ENCODE measurements around the gene ERAP2. TPM values are rescaled to one million over a fixed set of nuclear protein-coding genes. Genes with fewer than 3 reads are reported as not detected.

Gene ERAP2
- total and polyA plus RNA-seq, 2 of the 13 experiments (the other 11 are each of a cell fraction or from before 2014, with no cell fraction given): 12.8 to 16.6 TPM

GRCh38 chr5:96967400-96967799 lies 91.1 kb downstream of the ERAP2 start:
- H3K4me1 ChIP-seq (ENCODE audit: insufficient read depth, low read length): peaks cover 15% of the 10 kb centered on the region; the same call in 1 of the 2 replicates
- TF ChIP-seq, protein P1, sequence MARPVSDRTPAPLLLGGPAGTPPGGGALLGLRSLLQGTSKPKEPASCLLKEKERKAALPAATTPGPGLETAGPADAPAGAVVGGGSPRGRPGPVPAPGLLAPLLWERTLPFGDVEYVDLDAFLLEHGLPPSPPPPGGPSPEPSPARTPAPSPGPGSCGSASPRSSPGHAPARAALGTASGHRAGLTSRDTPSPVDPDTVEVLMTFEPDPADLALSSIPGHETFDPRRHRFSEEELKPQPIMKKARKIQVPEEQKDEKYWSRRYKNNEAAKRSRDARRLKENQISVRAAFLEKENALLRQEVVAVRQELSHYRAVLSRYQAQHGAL (CRISPR knock-in tag; IDR thresholded peaks at IDR 0.05; ENCODE audit: not compliant biosample characterization): no peak
- TF ChIP-seq RARG (CRISPR knock-in tag; IDR thresholded peaks at IDR 0.05; ENCODE audit: low read depth) (no peak), ZNF17 (CRISPR knock-in tag; IDR thresholded peaks at IDR 0.05) (no peak), SSRP1 (CRISPR knock-in tag; IDR thresholded peaks at IDR 0.05) (no peak), ZNF572 (CRISPR knock-in tag; IDR thresholded peaks at IDR 0.05) (no peak), RORA (CRISPR knock-in tag; IDR thresholded peaks at IDR 0.05) (no peak), NONO (IDR thresholded peaks at IDR 0.05) (no peak), NONO (CRISPR knock-in tag; conservative IDR thresholded peaks at IDR 0.05) (no peak)
- TF ChIP-seq, protein P2, sequence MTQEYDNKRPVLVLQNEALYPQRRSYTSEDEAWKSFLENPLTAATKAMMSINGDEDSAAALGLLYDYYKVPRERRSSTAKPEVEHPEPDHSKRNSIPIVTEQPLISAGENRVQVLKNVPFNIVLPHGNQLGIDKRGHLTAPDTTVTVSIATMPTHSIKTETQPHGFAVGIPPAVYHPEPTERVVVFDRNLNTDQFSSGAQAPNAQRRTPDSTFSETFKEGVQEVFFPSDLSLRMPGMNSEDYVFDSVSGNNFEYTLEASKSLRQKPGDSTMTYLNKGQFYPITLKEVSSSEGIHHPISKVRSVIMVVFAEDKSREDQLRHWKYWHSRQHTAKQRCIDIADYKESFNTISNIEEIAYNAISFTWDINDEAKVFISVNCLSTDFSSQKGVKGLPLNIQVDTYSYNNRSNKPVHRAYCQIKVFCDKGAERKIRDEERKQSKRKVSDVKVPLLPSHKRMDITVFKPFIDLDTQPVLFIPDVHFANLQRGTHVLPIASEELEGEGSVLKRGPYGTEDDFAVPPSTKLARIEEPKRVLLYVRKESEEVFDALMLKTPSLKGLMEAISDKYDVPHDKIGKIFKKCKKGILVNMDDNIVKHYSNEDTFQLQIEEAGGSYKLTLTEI (CRISPR knock-in tag; conservative IDR thresholded peaks at IDR 0.05): no peak
- WGBS (ENCODE audit: low lambda C conversion rate): 42% methylated on average over 1 of the region's 1 CpG
- no peak for ATAC-seq
- H3K79me2 ChIP-seq (ENCODE audit: insufficient read depth, low read length): peaks cover 29% of the 10 kb centered on the region
- H3K4me2 ChIP-seq (ENCODE audit: low read depth, low read length): no peak overlapping the region
- ChIA-PET POLR2A (no interaction called here), CTCF (ENCODE audit: low intra/inter-chr PET ratio, low total read pairs) (no interaction called here)
- no peak for FAIRE-seq
- H3K9me3 ChIP-seq (ENCODE audit: low read length): no peaks in the 10 kb centered on the region
- in situ Hi-C loops (cut with HindIII; ENCODE audit: extremely low pct_ligation_motif_present, low pct_unique_long_range_greater_than_20kb): no loop called here
- no peak overlapping the region for H3K9ac ChIP-seq (ENCODE audit: insufficient read depth, low read depth, low read length)
- no peaks in the 10 kb centered on the region for H4K20me1 ChIP-seq (ENCODE audit: insufficient read depth, low read length)
- H3K27me3 ChIP-seq (ENCODE audit: control insufficient read depth in 1 of 2, insufficient read depth in 2 of 2, low read length in 2 of 2): no peaks in the 10 kb centered on the region
- intact Hi-C loops (cut with micrococcal nuclease; ENCODE audit: unreplicated experiment): no loop called here
- no peak overlapping the region for H3K4me3 ChIP-seq (replicated peaks in 1 of 3; ENCODE audit: insufficient read depth in 1 of 3, low read depth in 2 of 3, low read length in 3 of 3)
- H3K27ac ChIP-seq (ENCODE audit: extremely low read length, insufficient read depth, low read length): no peak overlapping the region
- DNase-seq (ENCODE audit: low spot score): no peak
- H2AFZ ChIP-seq (ENCODE audit: low read length): no peak overlapping the region
- no TSS peak for BruUV-seq (replicated peaks)
- no peaks in the 10 kb centered on the region for H3K36me3 ChIP-seq (replicated peaks in 1 of 2; ENCODE audit: control insufficient read depth in 1 of 2, insufficient read depth in 2 of 2, low read length in 2 of 2)

Data from HepG2 (cell line).